H9 (cell line): ENCODE measurements around the gene ACAD10. TPM values are rescaled to one million over a fixed set of nuclear protein-coding genes. Genes with fewer than 3 reads are reported as not detected.

Experiments used
- DNase-seq: peaks from one replicate; pipeline ENCODE4 v3.0.0-alpha.2; 2017
- H2AFZ ChIP-seq: one replicate; pipeline ENCODE4 v1.6.1; 2013; ENCODE audit warnings: mild to moderate bottlenecking, low read length, control low read depth, moderate library complexity
- H2AK5ac ChIP-seq: 2 replicates; pipeline ENCODE4 v1.6.1; 2013; ENCODE audit warnings: low read length, control low read depth, mixed read lengths; ENCODE audit not compliant: insufficient read length
- H2BK120ac ChIP-seq: one replicate; pipeline ENCODE4 v1.6.1; 2013; ENCODE audit warnings: low read depth, mild to moderate bottlenecking, low read length, control low read depth, inconsistent platforms; ENCODE audit not compliant: poor library complexity, severe bottlenecking
- H2BK12ac ChIP-seq: 2 replicates; pipeline ENCODE4 v1.6.1; 2013; ENCODE audit warnings: low read length, control low read depth, mixed read lengths, low read depth; ENCODE audit not compliant: insufficient read length
- H2BK15ac ChIP-seq: 2 replicates; pipeline ENCODE4 v1.6.1; 2013; ENCODE audit warnings: low read depth, low read length, control low read depth
- H2BK20ac ChIP-seq: one replicate; pipeline ENCODE4 v1.6.1; 2013; ENCODE audit warnings: low read depth, mild to moderate bottlenecking, low read length, control low read depth, inconsistent platforms; ENCODE audit not compliant: poor library complexity, severe bottlenecking
- H2BK5ac ChIP-seq: 2 replicates; pipeline ENCODE4 v1.6.1; 2013; ENCODE audit warnings: low read length, control low read depth, mixed read lengths; ENCODE audit not compliant: insufficient read length
- H3K14ac ChIP-seq: 2 replicates; pipeline ENCODE4 v1.6.1; 2013; ENCODE audit warnings: low read length, control low read depth; ENCODE audit not compliant: insufficient read depth
- H3K18ac ChIP-seq: 2 replicates; pipeline ENCODE4 v1.6.1; 2013; ENCODE audit warnings: low read depth, mild to moderate bottlenecking, mixed read lengths, low read length, control low read depth; ENCODE audit not compliant: insufficient read length
- H3K23ac ChIP-seq: 2 replicates; pipeline ENCODE4 v1.6.1; 2013; ENCODE audit warnings: low read length, control low read depth, mixed read lengths, low read depth; ENCODE audit not compliant: insufficient read length
- H3K23me2 ChIP-seq: 2 replicates; pipeline ENCODE4 v1.6.1; 2013; ENCODE audit warnings: low read depth, mild to moderate bottlenecking, mixed read lengths, low read length, control low read depth; ENCODE audit not compliant: insufficient read length, poor library complexity, severe bottlenecking
- H3K27ac ChIP-seq: 2 replicates; pipeline ENCODE4 v1.5.1; 2013; ENCODE audit warnings: low read length, control low read depth, mixed read lengths, low read depth; ENCODE audit not compliant: insufficient read length
- H3K27me3 ChIP-seq: 2 replicates; pipeline ENCODE4 v1.6.1; 2013; ENCODE audit warnings: low read length, control low read depth, inconsistent platforms; ENCODE audit not compliant: insufficient read depth
- H3K4ac ChIP-seq: 2 replicates; pipeline ENCODE4 v1.6.1; 2013; ENCODE audit warnings: low read depth, mild to moderate bottlenecking, control low read depth, inconsistent platforms, low read length, moderate library complexity
- H3K4me1 ChIP-seq: 2 replicates; pipeline ENCODE4 v1.6.1; 2013; ENCODE audit warnings: low read length, control low read depth, inconsistent platforms; ENCODE audit not compliant: insufficient read depth
- H3K4me2 ChIP-seq: 2 replicates; pipeline ENCODE4 v1.6.1; 2013; ENCODE audit warnings: low read length, control low read depth, mixed read lengths; ENCODE audit not compliant: insufficient read length, insufficient read depth
- H3K56ac ChIP-seq: 2 replicates; pipeline ENCODE4 v1.6.1; 2013; ENCODE audit warnings: low read depth, mild to moderate bottlenecking, mixed read lengths, low read length, control low read depth; ENCODE audit not compliant: insufficient read length
- H3K79me1 ChIP-seq: 2 replicates; pipeline ENCODE4 v1.6.1; 2013; ENCODE audit warnings: low read depth, mild to moderate bottlenecking, moderate library complexity, low read length, control low read depth, inconsistent platforms; ENCODE audit not compliant: insufficient read depth, poor library complexity, severe bottlenecking
- H3K79me2 ChIP-seq: 2 replicates; pipeline ENCODE4 v1.6.1; 2013; ENCODE audit warnings: low read length, control low read depth, inconsistent platforms; ENCODE audit not compliant: insufficient read depth
- H3K9ac ChIP-seq: 2 replicates; pipeline ENCODE4 v1.6.1; 2013; ENCODE audit warnings: low read length, control low read depth, mixed read lengths; ENCODE audit not compliant: insufficient read length; ENCODE audit errors: extremely low read depth
- H3K9me3 ChIP-seq: one replicate; pipeline ENCODE4 v1.6.1; 2013; ENCODE audit warnings: low read depth, low read length, inconsistent platforms; ENCODE audit not compliant: control insufficient read depth
- H3T11ph ChIP-seq: one replicate; pipeline ENCODE4 v1.6.1; 2013; ENCODE audit warnings: mild to moderate bottlenecking, low read length, control low read depth, inconsistent platforms
- H4K20me1 ChIP-seq: one replicate; pipeline ENCODE4 v1.6.1; 2013; ENCODE audit not compliant: control insufficient read depth, insufficient read length, insufficient read depth
- H4K5ac ChIP-seq: 2 replicates; pipeline ENCODE4 v1.6.1; 2013; ENCODE audit warnings: low read depth, mild to moderate bottlenecking, mixed read lengths, low read length, control low read depth; ENCODE audit not compliant: insufficient read length
- H4K8ac ChIP-seq: replicated peaks from 2 replicates; pipeline ENCODE4 v1.6.1; 2013; ENCODE audit warnings: low read length, control low read depth, mixed read lengths, low read depth; ENCODE audit not compliant: insufficient read length
- H4K91ac ChIP-seq: 2 replicates; pipeline ENCODE4 v1.6.1; 2013; ENCODE audit warnings: low read depth, mild to moderate bottlenecking, moderate library complexity, mixed read lengths, low read length, control low read depth; ENCODE audit not compliant: insufficient read length
- H3K27ac Mint-ChIP-seq, 3 experiments: 2 replicates in 2 of 3; 3 replicates in 1 of 3; pipeline ENCODE4 v1.8.0; 2020 to 2021; ENCODE audit warnings: mixed read lengths in 3 of 3, mild to moderate bottlenecking in 1 of 3, moderate library complexity in 1 of 3
- H3K27me3 Mint-ChIP-seq: 2 replicates; pipeline ENCODE4 v1.8.0; 2021; ENCODE audit warnings: low read depth, mild to moderate bottlenecking, moderate library complexity, mixed read lengths
- H3K36me3 Mint-ChIP-seq, 3 experiments: 2 replicates in 2 of 3; 3 replicates in 1 of 3; pipeline ENCODE4 v1.8.0; 2020 to 2021; ENCODE audit warnings: low read depth in 3 of 3, mixed read lengths in 3 of 3; ENCODE audit not compliant: insufficient read depth in 1 of 3
- H3K4me1 Mint-ChIP-seq, 2 experiments: 2 replicates each; pipeline ENCODE4 v1.8.0; 2020; ENCODE audit warnings: mixed read lengths in 2 of 2
- H3K4me3 Mint-ChIP-seq, 2 experiments: 2 replicates in 1 of 2; 3 replicates in 1 of 2; pipeline ENCODE4 v1.8.0; 2020 to 2021; ENCODE audit warnings: mild to moderate bottlenecking in 2 of 2, mixed read lengths in 2 of 2, moderate library complexity in 1 of 2
- H3K9me3 Mint-ChIP-seq, 2 experiments: 2 replicates in 1 of 2; 3 replicates in 1 of 2; pipeline ENCODE4 v1.8.0; 2020; ENCODE audit warnings: mild to moderate bottlenecking in 2 of 2, mixed read lengths in 2 of 2, moderate library complexity in 1 of 2
- CTCF ChIP-seq: fragments of 200-600 bp; sonication (generic); conservative IDR thresholded peaks from 3 replicates; pipeline ENCODE4 v1.8.0; 2021; ENCODE audit warnings: antibody characterized with exemption, mild to moderate bottlenecking
- WGBS: extraction: QIAGEN DNeasy Blood & Tissue Kit; methylation state at CpG from one replicate; pipeline ENCODE4 v1.1.7; 2013; ENCODE audit warnings: missing lambda C conversion rate, low lambda C conversion rate, mixed read lengths; ENCODE audit not compliant: insufficient read length; ENCODE audit errors: extremely low coverage; 5-methylcytosine and 5-hydroxymethylcytosine counted together
- total RNA-seq: library from RNA; stranded (reverse); gene quantifications from 2 replicates; pipeline ENCODE4 v1.2.1, GENCODE V29; 2021

Gene ACAD10
- total RNA-seq, 1 experiment from 2014 or later: 25.7 TPM

- Histone ChIP-seq H3K27me3 (no peaks in the 10 kb centered on the region), H4K91ac (no peak overlapping the region), H2BK20ac (no peak overlapping the region), H2AK5ac (no peak overlapping the region), H3K27ac (no peak overlapping the region), H2BK120ac (no peak overlapping the region), H3K18ac (no peak overlapping the region), H3K23ac (no peak overlapping the region), H2AFZ (no peak overlapping the region), H4K5ac (no peak overlapping the region), H3K79me2 (no peaks in the 10 kb centered on the region), H3K9ac (no peak overlapping the region), H3K9me3 (no peaks in the 10 kb centered on the region), H3K4ac (no peak overlapping the region), H3K14ac (no peak overlapping the region), H3K4me2 (no peak overlapping the region), H3T11ph (no peak overlapping the region), H4K20me1 (no peaks in the 10 kb centered on the region), H2BK5ac (no peak overlapping the region), H3K79me1 (no peaks in the 10 kb centered on the region), H2BK12ac (no peak overlapping the region), H3K4me1 (no peaks in the 10 kb centered on the region; the same call in 1 of the 2 replicates), H2BK15ac (no peak overlapping the region), H3K23me2 (no peaks in the 10 kb centered on the region), H3K56ac (no peak overlapping the region), H4K8ac (no peak overlapping the region)
- Mint-ChIP-seq H3K4me1 (no peaks in the 10 kb centered on the region), H3K27me3 (no peaks in the 10 kb centered on the region), H3K9me3 (no peaks in the 10 kb centered on the region), H3K27ac (no peak overlapping the region), H3K4me3 (no peak overlapping the region), H3K36me3 (peaks cover 26 to 64% (median 56%) of the 10 kb centered on the region in 3 experiments; a peak in 6 of 7 replicates)
- DNase-seq: no peak
- no peak for TF ChIP-seq CTCF
- no CpG with 5 or more reads among the region's 2 CpGs for WGBS
Observed at GRCh38 chr12:111785651-111786050, 99.8 kb downstream of the ACAD10 start.
